ENCODE results near the gene MFF.

DNA sequence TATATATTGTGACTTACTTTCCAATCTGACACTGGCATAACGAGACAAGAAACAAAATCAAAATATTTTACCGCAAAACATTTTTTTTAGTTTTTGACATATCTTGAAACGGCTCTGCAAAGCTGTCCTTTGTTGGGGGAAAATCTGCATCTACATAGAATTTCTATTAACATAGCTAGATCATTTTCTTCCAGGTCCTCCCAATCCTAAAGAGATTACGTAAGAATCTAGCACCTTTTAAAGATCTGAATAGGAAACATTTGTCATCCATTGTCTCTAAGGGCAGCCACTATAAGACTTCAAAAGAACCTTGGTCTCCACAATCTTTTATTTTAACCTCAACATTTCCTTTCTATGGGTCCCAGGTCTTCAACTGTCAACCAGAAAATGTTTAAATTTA, 1.2 kb upstream of the MFF start:
- TF ChIP-seq, protein P1, sequence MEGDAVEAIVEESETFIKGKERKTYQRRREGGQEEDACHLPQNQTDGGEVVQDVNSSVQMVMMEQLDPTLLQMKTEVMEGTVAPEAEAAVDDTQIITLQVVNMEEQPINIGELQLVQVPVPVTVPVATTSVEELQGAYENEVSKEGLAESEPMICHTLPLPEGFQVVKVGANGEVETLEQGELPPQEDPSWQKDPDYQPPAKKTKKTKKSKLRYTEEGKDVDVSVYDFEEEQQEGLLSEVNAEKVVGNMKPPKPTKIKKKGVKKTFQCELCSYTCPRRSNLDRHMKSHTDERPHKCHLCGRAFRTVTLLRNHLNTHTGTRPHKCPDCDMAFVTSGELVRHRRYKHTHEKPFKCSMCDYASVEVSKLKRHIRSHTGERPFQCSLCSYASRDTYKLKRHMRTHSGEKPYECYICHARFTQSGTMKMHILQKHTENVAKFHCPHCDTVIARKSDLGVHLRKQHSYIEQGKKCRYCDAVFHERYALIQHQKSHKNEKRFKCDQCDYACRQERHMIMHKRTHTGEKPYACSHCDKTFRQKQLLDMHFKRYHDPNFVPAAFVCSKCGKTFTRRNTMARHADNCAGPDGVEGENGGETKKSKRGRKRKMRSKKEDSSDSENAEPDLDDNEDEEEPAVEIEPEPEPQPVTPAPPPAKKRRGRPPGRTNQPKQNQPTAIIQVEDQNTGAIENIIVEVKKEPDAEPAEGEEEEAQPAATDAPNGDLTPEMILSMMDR (IDR thresholded peaks at IDR 0.05; ENCODE audit: extremely low read depth in 1 of 2, insufficient read depth in 1 of 2, low read depth in 1 of 2, low read length in 2 of 2), result no peak
- TF ChIP-seq POLR2AphosphoS5 (IDR thresholded peaks at IDR 0.05; ENCODE audit: insufficient read depth, low read depth, low read length), result no peak
- TF ChIP-seq MYC (IDR thresholded peaks at IDR 0.05; ENCODE audit: low read depth, low read length), result no peak
- TF ChIP-seq EZH2 (IDR thresholded peaks at IDR 0.05; ENCODE audit: borderline replicate concordance, low read depth, low read length, severe bottlenecking), result no peak
- no peak for TF ChIP-seq POLR2A (IDR thresholded peaks at IDR 0.05; ENCODE audit: low read depth, low read length)
- no peak for TF ChIP-seq JUN (IDR thresholded peaks at IDR 0.05; ENCODE audit: borderline replicate concordance, insufficient read depth, insufficient read length, low read depth)
- TF ChIP-seq, protein P2, sequence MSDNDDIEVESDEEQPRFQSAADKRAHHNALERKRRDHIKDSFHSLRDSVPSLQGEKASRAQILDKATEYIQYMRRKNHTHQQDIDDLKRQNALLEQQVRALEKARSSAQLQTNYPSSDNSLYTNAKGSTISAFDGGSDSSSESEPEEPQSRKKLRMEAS (IDR thresholded peaks at IDR 0.05; ENCODE audit: insufficient read depth, insufficient read length), result no peak

Data from endothelial cell of umbilical vein (primary cell).